ENCODE data around the gene RASSF1. TPM values are rescaled to one million over a fixed set of nuclear protein-coding genes. Genes with fewer than 3 reads are reported as not detected.

The RASSF1 gene
- total RNA-seq, 1 donor from 2014 or later: 27.0 TPM

GRCh38 chr3:50357481-50357880 lies 16.8 kb upstream of the RASSF1 start:
- TF ChIP-seq, protein P1, sequence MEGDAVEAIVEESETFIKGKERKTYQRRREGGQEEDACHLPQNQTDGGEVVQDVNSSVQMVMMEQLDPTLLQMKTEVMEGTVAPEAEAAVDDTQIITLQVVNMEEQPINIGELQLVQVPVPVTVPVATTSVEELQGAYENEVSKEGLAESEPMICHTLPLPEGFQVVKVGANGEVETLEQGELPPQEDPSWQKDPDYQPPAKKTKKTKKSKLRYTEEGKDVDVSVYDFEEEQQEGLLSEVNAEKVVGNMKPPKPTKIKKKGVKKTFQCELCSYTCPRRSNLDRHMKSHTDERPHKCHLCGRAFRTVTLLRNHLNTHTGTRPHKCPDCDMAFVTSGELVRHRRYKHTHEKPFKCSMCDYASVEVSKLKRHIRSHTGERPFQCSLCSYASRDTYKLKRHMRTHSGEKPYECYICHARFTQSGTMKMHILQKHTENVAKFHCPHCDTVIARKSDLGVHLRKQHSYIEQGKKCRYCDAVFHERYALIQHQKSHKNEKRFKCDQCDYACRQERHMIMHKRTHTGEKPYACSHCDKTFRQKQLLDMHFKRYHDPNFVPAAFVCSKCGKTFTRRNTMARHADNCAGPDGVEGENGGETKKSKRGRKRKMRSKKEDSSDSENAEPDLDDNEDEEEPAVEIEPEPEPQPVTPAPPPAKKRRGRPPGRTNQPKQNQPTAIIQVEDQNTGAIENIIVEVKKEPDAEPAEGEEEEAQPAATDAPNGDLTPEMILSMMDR (conservative IDR thresholded peaks at IDR 0.05; ENCODE audit: low read depth, low read length): no peak
- DNase-seq (ENCODE audit: low read depth): no peak
- H3K4me3 ChIP-seq (ENCODE audit: low read depth, low read length): peak overlapping the region; percentile 94

DNA sequence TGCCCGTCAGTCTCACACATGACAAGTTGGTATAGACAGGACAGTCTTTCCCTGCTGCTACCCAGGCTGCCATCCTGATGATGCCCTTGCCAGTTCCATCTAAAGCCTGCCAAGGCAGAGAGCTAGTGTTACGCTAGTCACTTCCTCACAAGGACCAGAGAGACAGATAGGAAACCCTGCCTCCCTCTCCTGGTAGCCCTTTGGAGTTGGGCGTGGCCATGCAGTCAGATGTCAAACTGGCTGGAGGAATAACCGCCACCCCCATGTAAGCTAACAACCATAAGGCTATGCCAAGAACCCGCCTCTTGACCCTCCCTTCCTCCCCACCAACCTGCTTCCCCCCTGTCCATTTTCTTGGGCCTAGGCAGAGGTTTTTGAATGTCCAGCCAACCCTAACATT lies 15.9 kb upstream of the RASSF1 start:
- no peak for DNase-seq (ENCODE audit: low read depth)
- TF ChIP-seq, protein P1 (conservative IDR thresholded peaks at IDR 0.05; ENCODE audit: low read depth, low read length): no peak
- H3K4me3 ChIP-seq (ENCODE audit: low read depth, low read length): peak overlapping the region; percentile 94

GRCh38 chr3:50355829-50356552 lies 15.4 kb upstream of the RASSF1 start:
- H3K4me3 ChIP-seq (ENCODE audit: low read depth, low read length): peak overlapping the region; percentile 94
- TF ChIP-seq, protein P1 (conservative IDR thresholded peaks at IDR 0.05; ENCODE audit: low read depth, low read length): no peak
- DNase-seq (ENCODE audit: low read depth): no peak

GRCh38 chr3:50354850-50355249 lies 14.2 kb upstream of the RASSF1 start:
- no peak overlapping the region for H3K4me3 ChIP-seq (ENCODE audit: low read depth, low read length)
- DNase-seq (ENCODE audit: low read depth): no peak
- TF ChIP-seq, protein P1 (conservative IDR thresholded peaks at IDR 0.05; ENCODE audit: low read depth, low read length): no peak

GRCh38 chr3:50354186-50354764 lies 13.6 kb upstream of the RASSF1 start:
- no peak for DNase-seq (ENCODE audit: low read depth)
- TF ChIP-seq, protein P1 (conservative IDR thresholded peaks at IDR 0.05; ENCODE audit: low read depth, low read length): no peak
- no peak overlapping the region for H3K4me3 ChIP-seq (ENCODE audit: low read depth, low read length)

GRCh38 chr3:50353245-50354004 lies 12.8 kb upstream of the RASSF1 start:
- no peak for DNase-seq (ENCODE audit: low read depth)
- TF ChIP-seq, protein P1 (conservative IDR thresholded peaks at IDR 0.05; ENCODE audit: low read depth, low read length): no peak
- no peak overlapping the region for H3K4me3 ChIP-seq (ENCODE audit: low read depth, low read length)
